HCT116 (cell line): ENCODE measurements around the gene ZNF582. TPM values are rescaled to one million over a fixed set of nuclear protein-coding genes. Genes with fewer than 3 reads are reported as not detected.

Source experiments
- ATAC-seq: fragments of 200-7000 bp; cut with Tn5 transposase; 2 replicates; pipeline ENCODE4 v1.9.1; 2020; ENCODE audit warnings: mild to moderate bottlenecking, moderate library complexity
- Bru-seq: library from RNA; stranded (reverse); fragments of 400-500 nt; gene quantifications from one replicate; lab custom pipeline; 2021; lab: Mats Ljungman, UMichigan
- BruChase-seq, 2 experiments: library from RNA; stranded (reverse); fragments of 400-500 nt; gene quantifications; one replicate each; lab custom pipeline; 2021; lab: Mats Ljungman, UMichigan
- BruUV-seq: library from RNA; stranded (reverse); fragments of 400-500 nt; replicated peaks from 2 replicates; lab custom pipeline; 2021; lab: Mats Ljungman, UMichigan
- CTCF ChIA-PET: fragments of 300-600 bp; sonication (Branson Sonifier 250); formaldehyde crosslinking; loops from one replicate; lab custom pipeline; 2021; ENCODE audit warnings: antibody characterized with exemption; lab: Charles Lee
- POLR2A ChIA-PET: fragments of 300-600, 350-600 bp; sonication (Branson Sonifier 250); formaldehyde crosslinking; loops from one replicate; lab custom pipeline; 2021; ENCODE audit warnings: antibody characterized with exemption; lab: Charles Lee
- RAD21 ChIA-PET, 2 experiments: fragments of 300-600 bp; sonication (Branson Sonifier 250); formaldehyde crosslinking; loops; one replicate each; lab custom pipeline; 2023; ENCODE audit warnings: low total read pairs in 2 of 2; ENCODE audit not compliant: uncharacterized antibody in 2 of 2, unreplicated experiment in 2 of 2, low non-redundant PET in 1 of 2; lab: Charles Lee
- DNase-seq: peaks from one replicate; pipeline ENCODE4 v3.0.0-alpha.2; 2010; ENCODE audit warnings: low read depth, low spot score
- H2AFZ ChIP-seq: fragments of 200-600 bp; shearing (Covaris generic), sonication (generic); 2 replicates; pipeline ENCODE4 v1.6.1; 2017; ENCODE audit warnings: low read depth, mixed run types, mixed read lengths, antibody characterized with exemption, low read length; ENCODE audit not compliant: poor library complexity, severe bottlenecking
- H3K27ac ChIP-seq: 2 replicates; pipeline ENCODE4 v1.5.1; 2012; ENCODE audit warnings: low read depth, low read length
- H3K27me3 ChIP-seq: fragments of 200-600 bp; sonication (generic); 2 replicates; pipeline ENCODE4 v1.6.1; 2016; ENCODE audit warnings: mixed run types, low read length, mixed read lengths; ENCODE audit not compliant: insufficient read depth
- H3K36me3 ChIP-seq, 2 experiments: fragments of 200-500 bp in 1 of 2; fragments of 200-600 bp in 1 of 2; sonication (Bioruptor generic) in 1 of 2; sonication (generic) in 1 of 2; 2 replicates each; pipeline versions ENCODE4 v1.5.1 to v1.6.1; 2014 to 2016; ENCODE audit warnings: low read length in 2 of 2, inconsistent platforms in 1 of 2, mixed read lengths in 1 of 2, mixed run types in 1 of 2; ENCODE audit not compliant: insufficient read depth in 2 of 2, control insufficient read depth in 1 of 2
- H3K4me1 ChIP-seq, 2 experiments: fragments of 200-600 bp in 1 of 2; sonication (generic) in 1 of 2; 2 replicates each; pipeline versions ENCODE4 v1.5.1 to v1.6.1; 2012 to 2017; ENCODE audit warnings: low read length in 2 of 2, inconsistent platforms in 1 of 2, mild to moderate bottlenecking in 1 of 2, mixed read lengths in 1 of 2, mixed run types in 1 of 2, moderate library complexity in 1 of 2; ENCODE audit not compliant: insufficient read depth in 2 of 2, control insufficient read depth in 1 of 2
- H3K4me2 ChIP-seq: fragments of 200-600 bp; sonication (generic); 2 replicates; pipeline ENCODE4 v1.6.1; 2017; ENCODE audit warnings: mixed run types, low read length, mixed read lengths
- H3K4me3 ChIP-seq, 2 experiments: fragments of 200-600 bp in 1 of 2; sonication (generic) in 1 of 2; replicated peaks in 1 of 2; 2 replicates each; pipeline ENCODE4 v1.5.1; 2011 to 2016; ENCODE audit warnings: low read length in 2 of 2, control low read depth in 1 of 2, low read depth in 1 of 2, mild to moderate bottlenecking in 1 of 2, mixed read lengths in 1 of 2, mixed run types in 1 of 2
- H3K79me2 ChIP-seq: fragments of 200-600 bp; sonication (generic); 2 replicates; pipeline ENCODE4 v1.6.1; 2017; ENCODE audit warnings: mild to moderate bottlenecking, mixed run types, low read length, moderate library complexity, mixed read lengths; ENCODE audit not compliant: insufficient read depth
- H3K9ac ChIP-seq: fragments of 200-600 bp; sonication (generic); 2 replicates; pipeline ENCODE4 v1.6.1; 2016; ENCODE audit warnings: low read length, mixed read lengths
- H3K9me2 ChIP-seq: fragments of 200-600 bp; sonication (generic), shearing (Covaris generic); 2 replicates; pipeline ENCODE4 v1.6.1; 2017; ENCODE audit warnings: mixed run types, mild to moderate bottlenecking, moderate library complexity; ENCODE audit not compliant: insufficient read depth
- H3K9me3 ChIP-seq, 2 experiments: fragments of 200-500 bp in 1 of 2; fragments of 200-600 bp in 1 of 2; sonication (Bioruptor generic) in 1 of 2; sonication (generic) in 1 of 2; 2 replicates each; pipeline ENCODE4 v1.6.1; 2014 to 2017; ENCODE audit warnings: low read length in 2 of 2, mixed read lengths in 2 of 2, inconsistent platforms in 1 of 2, low read depth in 1 of 2, mild to moderate bottlenecking in 1 of 2, mixed run types in 1 of 2, moderate library complexity in 1 of 2; ENCODE audit not compliant: control insufficient read depth in 1 of 2, insufficient read depth in 1 of 2
- H4K20me1 ChIP-seq: fragments of 200-600 bp; sonication (generic), shearing (Covaris generic); 2 replicates; pipeline ENCODE4 v1.6.1; 2017; ENCODE audit warnings: mixed run types, mild to moderate bottlenecking, moderate library complexity; ENCODE audit not compliant: insufficient read depth
- CBX3 ChIP-seq: IDR thresholded peaks from 2 replicates; pipeline ENCODE4 v1.6.1; 2012; ENCODE audit warnings: low read depth
- EGR1 ChIP-seq: IDR thresholded peaks from 2 replicates; pipeline ENCODE4 v1.6.1; 2012; ENCODE audit warnings: low read depth
- EZH2 ChIP-seq: fragments of 200-600 bp; sonication (generic); IDR thresholded peaks from 2 replicates; pipeline ENCODE4 v1.6.1; 2017; ENCODE audit warnings: antibody characterized with exemption, mixed run types
- EZH2phosphoT487 ChIP-seq: fragments of 200-600 bp; IDR thresholded peaks from 2 replicates; pipeline ENCODE4 v1.6.1; 2018; ENCODE audit warnings: antibody characterized with exemption, borderline replicate concordance
- FOSL1 ChIP-seq: IDR thresholded peaks from 2 replicates; pipeline ENCODE4 v1.6.1; 2012; ENCODE audit warnings: low read depth
- JUND ChIP-seq: IDR thresholded peaks from 2 replicates; pipeline ENCODE4 v1.6.1; 2012
- POLR2AphosphoS5 ChIP-seq: IDR thresholded peaks from 2 replicates; pipeline ENCODE4 v1.6.1; 2011; ENCODE audit warnings: mild to moderate bottlenecking, low read depth, low read length, moderate library complexity
- RAD21 ChIP-seq: IDR thresholded peaks from 2 replicates; pipeline ENCODE4 v1.6.1; 2012; ENCODE audit warnings: low read depth, mild to moderate bottlenecking
- REST ChIP-seq: IDR thresholded peaks from 2 replicates; pipeline ENCODE4 v1.6.1; 2012; ENCODE audit warnings: low read depth
- SIN3A ChIP-seq: IDR thresholded peaks from 2 replicates; pipeline ENCODE4 v1.6.1; 2012; ENCODE audit warnings: low read depth
- SP1 ChIP-seq: IDR thresholded peaks from 2 replicates; pipeline ENCODE4 v1.6.1; 2012; ENCODE audit warnings: low read depth
- SRF ChIP-seq: IDR thresholded peaks from 2 replicates; pipeline ENCODE4 v1.6.1; 2012; ENCODE audit warnings: low read depth
- TCF7L2 ChIP-seq: IDR thresholded peaks from 2 replicates; pipeline ENCODE4 v1.7.0; 2011; ENCODE audit warnings: borderline replicate concordance, inconsistent platforms; ENCODE audit not compliant: insufficient read depth, insufficient read length; ENCODE audit errors: extremely low read depth
- YY1 ChIP-seq: IDR thresholded peaks from 2 replicates; pipeline ENCODE4 v1.6.1; 2011; ENCODE audit warnings: low read length, low read depth, moderate library complexity, mild to moderate bottlenecking; ENCODE audit not compliant: insufficient replicate concordance; ENCODE audit errors: extremely low read depth
- ZFX ChIP-seq: fragments of 450-650 bp; IDR thresholded peaks from 2 replicates; pipeline ENCODE4 v1.6.1; 2017
- ZNF274 ChIP-seq: fragments of 200-500 bp; sonication (Bioruptor generic); IDR thresholded peaks from 2 replicates; pipeline ENCODE4 v1.6.1; 2014; ENCODE audit warnings: mild to moderate bottlenecking, low read depth, low read length, inconsistent platforms
- intact Hi-C: fragments of 100-400 bp; cut with micrococcal nuclease; formaldehyde crosslinking; loops from 2 replicates; pipeline ENCODE4 v1.10.0; 2022
- long read RNA-seq: library from polyadenylated mRNA; unstranded; transcript quantifications from one replicate; pipeline ENCODE4 v2.0.0, GENCODE V29; 2021; ENCODE audit not compliant: unreplicated experiment
- polyA plus RNA-seq: library from polyadenylated mRNA; unstranded; fragments of >200 nt; gene quantifications from 2 replicates; pipeline ENCODE4 v1.2.1, GENCODE V29; 2012; ENCODE audit warnings: missing spikeins
- total RNA-seq: library from RNA; stranded (reverse); gene quantifications from one replicate; pipeline ENCODE4 v1.2.1, GENCODE V29; 2021; ENCODE audit not compliant: unreplicated experiment
- TF ChIP-seq, protein P1 (sequence below): IDR thresholded peaks from 2 replicates; pipeline ENCODE4 v1.6.1; 2012
- TF ChIP-seq, protein P2 (sequence below), 3 experiments: fragments of 200-600 bp in 1 of 3; sonication (generic) in 1 of 3; IDR thresholded peaks in 2 of 3; conservative IDR thresholded peaks in 1 of 3; 2 replicates each; pipeline ENCODE4 v1.5.1; 2012 to 2017; ENCODE audit warnings: low read depth in 2 of 3, low read length in 2 of 3, antibody characterized with exemption in 1 of 3, borderline replicate concordance in 1 of 3, control low read depth in 1 of 3, mild to moderate bottlenecking in 1 of 3, mixed read lengths in 1 of 3, mixed run types in 1 of 3, moderate library complexity in 1 of 3; ENCODE audit not compliant: insufficient read depth in 1 of 3

ZNF582 gene
- total RNA-seq: not detected
- polyA plus RNA-seq: not detected in 2 replicates
- Bru-seq, nascent RNA: not detected
- BruChase-seq, experiment 1, labeled RNA remaining after a 6-hour chase: percentile 7 among the genes with signal in this experiment
- percentile 7 among the genes with signal in this experiment for BruChase-seq, experiment 2, labeled RNA remaining after a 2-hour chase
- long read RNA-seq: 0 reads

GRCh38 chr19:56393119-56394012 is at the start of gene ZNF582:
TSS of gene ZNF582 (minus strand) at chr19:56393534. CDS start at chr19:56391752, 1,782 bp downstream.
- no peaks in the 10 kb centered on the region for H3K27me3 ChIP-seq
- H3K79me2 ChIP-seq: no peaks in the 10 kb centered on the region
- DNase-seq: no peak
- no peak within 1 kb of the TSS for H3K27ac ChIP-seq
- no peak for ATAC-seq
- ChIA-PET RAD21 (no interaction called here), CTCF (no interaction called here), POLR2A (no interaction called here)
- H3K9me2 ChIP-seq: no peaks in the 10 kb centered on the region
- TF ChIP-seq EZH2 (no peak), JUND (no peak), SRF (no peak), TCF7L2 (no peak), YY1 (no peak), REST (no peak), EGR1 (no peak), CBX3 (no peak), EZH2phosphoT487 (no peak), SIN3A (no peak), SP1 (no peak), ZFX (no peak), POLR2AphosphoS5 (no peak), FOSL1 (no peak), ZNF274 (no peak), RAD21 (no peak)
- TF ChIP-seq, protein P1, sequence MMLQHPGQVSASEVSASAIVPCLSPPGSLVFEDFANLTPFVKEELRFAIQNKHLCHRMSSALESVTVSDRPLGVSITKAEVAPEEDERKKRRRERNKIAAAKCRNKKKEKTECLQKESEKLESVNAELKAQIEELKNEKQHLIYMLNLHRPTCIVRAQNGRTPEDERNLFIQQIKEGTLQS: no peak
- TF ChIP-seq, protein P2, sequence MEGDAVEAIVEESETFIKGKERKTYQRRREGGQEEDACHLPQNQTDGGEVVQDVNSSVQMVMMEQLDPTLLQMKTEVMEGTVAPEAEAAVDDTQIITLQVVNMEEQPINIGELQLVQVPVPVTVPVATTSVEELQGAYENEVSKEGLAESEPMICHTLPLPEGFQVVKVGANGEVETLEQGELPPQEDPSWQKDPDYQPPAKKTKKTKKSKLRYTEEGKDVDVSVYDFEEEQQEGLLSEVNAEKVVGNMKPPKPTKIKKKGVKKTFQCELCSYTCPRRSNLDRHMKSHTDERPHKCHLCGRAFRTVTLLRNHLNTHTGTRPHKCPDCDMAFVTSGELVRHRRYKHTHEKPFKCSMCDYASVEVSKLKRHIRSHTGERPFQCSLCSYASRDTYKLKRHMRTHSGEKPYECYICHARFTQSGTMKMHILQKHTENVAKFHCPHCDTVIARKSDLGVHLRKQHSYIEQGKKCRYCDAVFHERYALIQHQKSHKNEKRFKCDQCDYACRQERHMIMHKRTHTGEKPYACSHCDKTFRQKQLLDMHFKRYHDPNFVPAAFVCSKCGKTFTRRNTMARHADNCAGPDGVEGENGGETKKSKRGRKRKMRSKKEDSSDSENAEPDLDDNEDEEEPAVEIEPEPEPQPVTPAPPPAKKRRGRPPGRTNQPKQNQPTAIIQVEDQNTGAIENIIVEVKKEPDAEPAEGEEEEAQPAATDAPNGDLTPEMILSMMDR (IDR thresholded peaks at IDR 0.05 in 2 of 3, conservative IDR thresholded peaks at IDR 0.05 in 1 of 3; ENCODE audit: borderline replicate concordance in 1 of 3, insufficient read depth in 1 of 3, low read depth in 2 of 3, low read length in 2 of 3): no peak
- no peak within 1 kb of the TSS for H3K4me2 ChIP-seq
- H3K4me1 ChIP-seq: no peaks in the 10 kb centered on the region
- no peak within 1 kb of the TSS for H2AFZ ChIP-seq
- intact Hi-C loops: no loop called here
- no TSS peak for BruUV-seq
- peaks cover 0 to 17% of the 10 kb centered on the region in 2 experiments; a peak in 2 of 4 replicates for H3K9me3 ChIP-seq
- no peaks in the 10 kb centered on the region for H4K20me1 ChIP-seq
- no peaks in the 10 kb centered on the region for H3K36me3 ChIP-seq
- H3K4me3 ChIP-seq: no peak within 1 kb of the TSS
- no peak within 1 kb of the TSS for H3K9ac ChIP-seq
